Cardiac muscle cell (in vitro differentiated cells and primary cell): ENCODE data around the gene DBNL. TPM values are rescaled to one million over a fixed set of nuclear protein-coding genes. Genes with fewer than 3 reads are reported as not detected.

Source experiments
- DNase-seq, 2 donors: peaks; one replicate each; pipeline versions ENCODE4 v3.0.0 to v3.0.0-alpha.2; 2010 to 2017; ENCODE audit warnings: low read depth in 1 of 2, low spot score in 1 of 2
- H3K27ac ChIP-seq: fragments of 200-600 bp; sonication (generic); 2 replicates; pipeline ENCODE4 v1.5.1; 2016
- H3K27me3 ChIP-seq: fragments of 200-600 bp; sonication (generic); 2 replicates; pipeline ENCODE4 v1.6.0; 2016; ENCODE audit warnings: control low read depth
- H3K36me3 ChIP-seq: fragments of 200-600 bp; sonication (generic); 2 replicates; pipeline ENCODE4 v1.5.1; 2016; ENCODE audit warnings: control low read depth
- H3K4me1 ChIP-seq: fragments of 200-600 bp; sonication (generic); 2 replicates; pipeline ENCODE4 v1.8.1; 2017; ENCODE audit warnings: low read depth, mild to moderate bottlenecking, mixed run types
- H3K4me3 ChIP-seq: fragments of 200-600 bp; sonication (generic); 2 replicates; pipeline ENCODE4 v1.5.1; 2016; ENCODE audit warnings: mild to moderate bottlenecking
- H3K9me3 ChIP-seq: fragments of 200-600 bp; sonication (generic); 2 replicates; pipeline ENCODE4 v1.5.1; 2017; ENCODE audit warnings: low read depth, mild to moderate bottlenecking, control low read depth
- CTCF ChIP-seq: IDR thresholded peaks from 2 replicates; pipeline ENCODE4 v1.5.1; 2012; ENCODE audit warnings: low read depth, mild to moderate bottlenecking, low read length
- polyA plus RNA-seq: library from polyadenylated mRNA; unstranded; fragments of >200 nt; fragmentation: Nextera tagmentation; extraction: Ambion mirVana; gene quantifications from 2 replicates; pipeline ENCODE4 v1.2.1, GENCODE V29; 2016
- total RNA-seq: library from RNA; depleted of rRNA; stranded (reverse); fragments of >200 nt; gene quantifications from 2 replicates; pipeline ENCODE4 v1.2.3, GENCODE V29; 2016

DBNL gene
- total and polyA plus RNA-seq, 2 experiments from 2014 or later: 129 to 130 TPM

GRCh38 chr7:44050915-44051560 lies 6.5 kb downstream of the DBNL start:
- H3K27me3 ChIP-seq: no peaks in the 10 kb centered on the region
- no peak overlapping the region for H3K27ac ChIP-seq
- no peak overlapping the region for H3K4me3 ChIP-seq
- H3K9me3 ChIP-seq: no peaks in the 10 kb centered on the region
- DNase-seq: no peak
- no peak for TF ChIP-seq CTCF
- peaks cover 16% of the 10 kb centered on the region for H3K36me3 ChIP-seq
- H3K4me1 ChIP-seq: no peaks in the 10 kb centered on the region

- no peak for TF ChIP-seq CTCF
- H3K27me3 ChIP-seq: no peaks in the 10 kb centered on the region
- H3K27ac ChIP-seq: no peak overlapping the region
- H3K4me1 ChIP-seq: no peaks in the 10 kb centered on the region
- H3K9me3 ChIP-seq: no peaks in the 10 kb centered on the region
- H3K36me3 ChIP-seq: peaks cover 13% of the 10 kb centered on the region
- no peak overlapping the region for H3K4me3 ChIP-seq
- DNase-seq: no peak
Measured at GRCh38 chr7:44051611-44052220, 7.2 kb downstream of the DBNL start.

GRCh38 chr7:44052771-44053365 lies 8.4 kb downstream of the DBNL start:
- H3K36me3 ChIP-seq: peaks cover 19% of the 10 kb centered on the region
- TF ChIP-seq CTCF: no peak
- H3K4me3 ChIP-seq: no peak overlapping the region
- no peaks in the 10 kb centered on the region for H3K4me1 ChIP-seq
- no peaks in the 10 kb centered on the region for H3K9me3 ChIP-seq
- no peak for DNase-seq
- no peak overlapping the region for H3K27ac ChIP-seq
- H3K27me3 ChIP-seq: no peaks in the 10 kb centered on the region

- Histone ChIP-seq H3K4me1 (no peaks in the 10 kb centered on the region), H3K36me3 (peaks cover 22% of the 10 kb centered on the region), H3K27ac (no peak overlapping the region), H3K9me3 (no peaks in the 10 kb centered on the region), H3K27me3 (no peaks in the 10 kb centered on the region), H3K4me3 (no peak overlapping the region)
- TF ChIP-seq CTCF: no peak
- DNase-seq: no peak
Measured at GRCh38 chr7:44056681-44057080, 12.2 kb downstream of the DBNL start.

GRCh38 chr7:44057181-44057848 lies 12.8 kb downstream of the DBNL start:
- Histone ChIP-seq H3K9me3 (no peaks in the 10 kb centered on the region), H3K27me3 (no peaks in the 10 kb centered on the region), H3K36me3 (peaks cover 21% of the 10 kb centered on the region), H3K27ac (no peak overlapping the region), H3K4me1 (peaks cover under 1% of the 10 kb centered on the region), H3K4me3 (no peak overlapping the region)
- no peak for DNase-seq
- TF ChIP-seq CTCF: no peak
